Lower leg skin (tissue), 4 donors: ENCODE data around the gene MT1H. TPM values are rescaled to one million over a fixed set of nuclear protein-coding genes. Genes with fewer than 3 reads are reported as not detected.

Source experiments
- DNase-seq, 2 donors: peaks; one replicate each; pipeline ENCODE4 v3.0.0-alpha.2; 2019; ENCODE audit warnings: low spot score in 2 of 2
- H3K4me3 ChIP-seq: fragments of 200-600 bp; sonication (generic); 2 replicates; pipeline ENCODE4 v1.5.1; 2017; ENCODE audit warnings: mild to moderate bottlenecking, low read depth; ENCODE audit not compliant: poor library complexity, severe bottlenecking
- POLR2A ChIP-seq, 2 donors: fragments of 450-650 bp; IDR thresholded peaks; one replicate each; pipeline ENCODE4 v1.6.1; 2016 to 2017; ENCODE audit warnings: antibody characterized with exemption in 2 of 2, mild to moderate bottlenecking in 1 of 2, moderate library complexity in 1 of 2
- WGBS, 2 donors: methylation state at CpG; one replicate each; pipeline ENCODE4 v1.1.5; 2018; 5-methylcytosine and 5-hydroxymethylcytosine counted together
- intact Hi-C: fragments of 100-400 bp; cut with DNase I; formaldehyde crosslinking; loops from one replicate; pipeline ENCODE4 v1.15.0; 2023; ENCODE audit warnings: low total_unique reads
- total RNA-seq, 4 donors: library from RNA; depleted of rRNA; stranded (reverse); fragments of >200 nt; gene quantifications; one replicate each; pipeline ENCODE4 v1.1.0, GENCODE V29; 2016
- TF ChIP-seq, protein P1 (sequence below), 3 donors: fragments of 450-650 bp; IDR thresholded peaks; one replicate each; pipeline ENCODE4 v1.5.1; 2016; ENCODE audit warnings: antibody characterized with exemption in 3 of 3, mild to moderate bottlenecking in 3 of 3, moderate library complexity in 2 of 3

Gene MT1H
- total RNA-seq, 4 donors from 2014 or later = 1.2 to 3.9 TPM; not detected in 2

DNA sequence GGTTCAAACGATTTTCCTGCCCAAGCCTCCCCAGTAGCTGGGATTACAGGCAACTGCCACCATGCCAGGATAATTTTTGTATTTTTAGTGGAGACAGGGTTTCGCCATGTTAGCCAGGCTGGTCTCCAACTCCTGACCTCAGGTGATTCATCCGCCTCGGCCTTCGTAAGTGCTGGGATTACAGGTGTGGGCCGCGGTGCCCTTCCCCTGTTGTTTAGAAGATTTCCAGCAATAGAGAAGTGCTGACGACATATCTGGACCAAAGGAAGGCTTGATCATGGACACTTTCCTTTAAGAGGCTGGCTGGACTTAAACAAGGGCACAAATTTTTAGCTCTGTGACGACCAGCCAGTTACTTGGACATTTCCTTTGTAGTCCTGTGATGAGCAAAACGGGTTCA lies 38.4 kb upstream of the MT1H start:
- H3K4me3 ChIP-seq = no peak overlapping the region
- 88 to 93% methylated on average over 10 of the region's 10 CpGs for WGBS, 2 donors
- TF ChIP-seq, protein P1, sequence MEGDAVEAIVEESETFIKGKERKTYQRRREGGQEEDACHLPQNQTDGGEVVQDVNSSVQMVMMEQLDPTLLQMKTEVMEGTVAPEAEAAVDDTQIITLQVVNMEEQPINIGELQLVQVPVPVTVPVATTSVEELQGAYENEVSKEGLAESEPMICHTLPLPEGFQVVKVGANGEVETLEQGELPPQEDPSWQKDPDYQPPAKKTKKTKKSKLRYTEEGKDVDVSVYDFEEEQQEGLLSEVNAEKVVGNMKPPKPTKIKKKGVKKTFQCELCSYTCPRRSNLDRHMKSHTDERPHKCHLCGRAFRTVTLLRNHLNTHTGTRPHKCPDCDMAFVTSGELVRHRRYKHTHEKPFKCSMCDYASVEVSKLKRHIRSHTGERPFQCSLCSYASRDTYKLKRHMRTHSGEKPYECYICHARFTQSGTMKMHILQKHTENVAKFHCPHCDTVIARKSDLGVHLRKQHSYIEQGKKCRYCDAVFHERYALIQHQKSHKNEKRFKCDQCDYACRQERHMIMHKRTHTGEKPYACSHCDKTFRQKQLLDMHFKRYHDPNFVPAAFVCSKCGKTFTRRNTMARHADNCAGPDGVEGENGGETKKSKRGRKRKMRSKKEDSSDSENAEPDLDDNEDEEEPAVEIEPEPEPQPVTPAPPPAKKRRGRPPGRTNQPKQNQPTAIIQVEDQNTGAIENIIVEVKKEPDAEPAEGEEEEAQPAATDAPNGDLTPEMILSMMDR (IDR thresholded peaks at IDR 0.05) = no peak
- no peak for TF ChIP-seq POLR2A (IDR thresholded peaks at IDR 0.05)
- intact Hi-C loops = no loop called here
- DNase-seq = no peak

- H3K4me3 ChIP-seq = peak overlapping the region; percentile 21
- 46 to 47% methylated on average over 14 of the region's 14 CpGs for WGBS, 2 donors
- no peak for DNase-seq
- TF ChIP-seq POLR2A (IDR thresholded peaks at IDR 0.05) = no peak
- TF ChIP-seq, protein P1 (IDR thresholded peaks at IDR 0.05) = no peak
- intact Hi-C loops = no loop called here
These were observed 37.8 kb upstream of the MT1H start for GRCh38 chr16:56631832-56632155.

DNA sequence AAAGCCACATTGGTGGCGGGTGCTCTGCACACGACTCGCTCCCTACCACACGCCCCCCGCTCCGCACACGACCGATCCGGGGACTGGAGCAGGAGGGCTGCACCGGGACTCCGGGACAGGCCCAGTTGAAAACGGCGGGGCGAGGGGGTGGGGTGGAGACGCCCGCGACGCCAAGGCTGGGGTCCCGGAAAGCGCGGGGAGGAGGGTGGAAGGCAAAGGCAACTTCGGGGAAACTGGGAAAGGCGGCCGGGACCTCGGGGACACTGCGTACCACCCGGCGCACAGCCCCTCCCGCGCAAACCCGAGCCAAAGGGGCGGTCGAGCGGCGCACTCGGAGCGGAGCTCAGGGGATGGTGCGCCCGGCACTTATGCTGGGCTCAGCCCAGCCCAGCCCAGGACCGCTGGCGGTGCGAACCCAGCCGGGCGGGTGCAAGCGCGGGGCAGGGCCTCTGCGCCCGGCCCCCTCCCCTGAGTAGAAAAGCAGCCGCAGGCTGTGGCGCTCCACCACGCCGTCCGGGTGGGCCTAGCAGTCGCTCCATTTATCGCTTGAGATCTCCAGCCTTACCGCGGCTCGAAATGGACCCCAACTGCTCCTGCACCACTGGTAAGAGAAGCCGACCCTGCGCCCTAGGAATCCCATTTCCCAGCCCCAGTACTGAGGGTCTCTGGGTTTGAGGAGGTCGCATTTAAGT lies 37.3 kb upstream of the MT1H start, which contains the start of gene MT1M:
Gene MT1M (plus strand): TSS at position 504 of the 692 bp plus-strand sequence. CDS start 73 bp downstream, at position 577.
- 5 to 7% methylated on average over 26 to 50 of the region's 61 CpGs for WGBS, 2 donors
- H3K4me3 ChIP-seq = peak within 1 kb of the TSS; percentile 21
- TF ChIP-seq, protein P1 (IDR thresholded peaks at IDR 0.05) = no peak
- no peak for TF ChIP-seq POLR2A (IDR thresholded peaks at IDR 0.05)
- intact Hi-C loops = no loop called here
- DNase-seq = peak; percentile 46 to 95

DNA sequence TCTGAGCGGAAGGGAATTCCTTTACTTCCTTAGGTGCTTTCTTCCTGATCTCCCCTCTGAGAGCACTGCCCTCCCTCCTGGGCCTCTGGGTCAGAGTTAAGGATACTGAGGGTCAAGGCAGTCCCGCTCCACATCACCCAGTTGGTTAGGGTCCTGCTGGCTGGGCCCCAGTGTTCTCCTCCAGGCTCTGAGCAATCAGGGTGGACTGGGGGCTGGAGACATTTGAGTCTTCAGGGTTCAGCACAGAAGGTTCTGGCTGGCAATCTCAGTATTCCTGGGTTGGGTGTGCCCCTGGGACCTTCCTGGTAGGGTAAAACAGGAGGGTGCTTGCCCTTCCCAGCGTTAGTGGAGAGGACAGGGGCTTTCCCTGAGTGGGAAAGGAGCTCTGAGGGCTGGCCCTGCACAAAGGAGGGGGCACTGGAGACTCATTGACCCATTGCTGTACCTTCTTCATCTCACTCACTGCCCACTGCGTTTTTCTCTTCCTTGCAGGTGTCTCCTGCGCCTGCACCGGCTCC lies 36.7 kb upstream of the MT1H start:
- H3K4me3 ChIP-seq = peak overlapping the region; percentile 21
- no peak for DNase-seq
- WGBS, 2 donors = 26 to 39% methylated on average over 6 of the region's 6 CpGs
- TF ChIP-seq, protein P1 (IDR thresholded peaks at IDR 0.05) = no peak
- no peak for TF ChIP-seq POLR2A (IDR thresholded peaks at IDR 0.05)
- intact Hi-C loops = no loop called here

DNA sequence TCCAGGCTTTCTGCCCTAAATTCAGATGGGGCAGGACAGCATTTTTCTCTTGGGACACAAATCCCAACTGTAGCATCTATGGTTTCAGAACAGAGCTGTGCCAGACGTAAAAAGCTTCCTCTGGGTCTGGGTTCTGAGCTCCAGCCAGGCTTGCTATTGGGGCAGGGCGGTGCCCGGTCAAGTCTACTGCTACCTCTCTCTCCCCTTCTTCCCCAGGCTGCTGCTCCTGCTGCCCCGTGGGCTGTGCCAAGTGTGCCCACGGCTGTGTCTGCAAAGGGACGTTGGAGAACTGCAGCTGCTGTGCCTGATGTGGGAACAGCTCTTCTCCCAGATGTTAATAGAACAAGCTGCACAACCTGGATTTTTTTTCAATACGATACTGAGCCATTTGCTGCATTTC lies 36.1 kb upstream of the MT1H start:
- TF ChIP-seq, protein P1 (IDR thresholded peaks at IDR 0.05) = no peak
- TF ChIP-seq POLR2A (IDR thresholded peaks at IDR 0.05) = no peak
- intact Hi-C loops = no loop called here
- 32 to 54% methylated on average over 7 of the region's 7 CpGs for WGBS, 2 donors
- H3K4me3 ChIP-seq = no peak overlapping the region
- no peak for DNase-seq
